NOMO-1 treated with DMSO at 0.1 percent for 48 hours (cell line): Measurements from ENCODE around the gene SRSF8.
"Not testable (repeated sequence)": the region's sequence is repeated elsewhere in the genome, so short reads cannot be mapped to it uniquely, and the experiment has no call there.

Source experiments
- DNase-seq: peaks from one replicate; lab custom pipeline; 2025; ENCODE audit not compliant: unreplicated experiment; lab: John Stamatoyannopoulos, UW

The SRSF8 gene, protein sequence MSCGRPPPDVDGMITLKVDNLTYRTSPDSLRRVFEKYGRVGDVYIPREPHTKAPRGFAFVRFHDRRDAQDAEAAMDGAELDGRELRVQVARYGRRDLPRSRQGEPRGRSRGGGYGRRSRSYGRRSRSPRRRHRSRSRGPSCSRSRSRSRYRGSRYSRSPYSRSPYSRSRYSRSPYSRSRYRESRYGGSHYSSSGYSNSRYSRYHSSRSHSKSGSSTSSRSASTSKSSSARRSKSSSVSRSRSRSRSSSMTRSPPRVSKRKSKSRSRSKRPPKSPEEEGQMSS

DNA sequence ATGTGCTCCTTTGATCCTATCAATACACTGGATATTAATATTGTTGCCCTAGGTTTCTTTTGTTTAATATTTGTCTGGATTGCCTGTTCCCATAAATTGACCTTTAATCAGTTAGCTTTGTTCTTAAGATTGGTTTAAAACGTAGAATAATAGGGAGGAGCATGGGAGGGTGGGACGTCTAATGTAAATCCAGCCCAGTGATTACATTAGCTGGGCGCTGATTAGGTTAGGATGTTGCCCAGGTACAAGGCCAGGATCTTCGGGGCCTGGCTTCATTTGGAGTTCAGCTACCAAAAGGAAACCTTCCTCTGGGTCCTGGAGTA, at the start of gene SRSF8:
TSS of gene SRSF8 (plus strand) at position 204 of the 323 bp plus-strand sequence. CDS start 308 bp downstream, outside the sequence.
- peak; percentile 42 for DNase-seq

DNA sequence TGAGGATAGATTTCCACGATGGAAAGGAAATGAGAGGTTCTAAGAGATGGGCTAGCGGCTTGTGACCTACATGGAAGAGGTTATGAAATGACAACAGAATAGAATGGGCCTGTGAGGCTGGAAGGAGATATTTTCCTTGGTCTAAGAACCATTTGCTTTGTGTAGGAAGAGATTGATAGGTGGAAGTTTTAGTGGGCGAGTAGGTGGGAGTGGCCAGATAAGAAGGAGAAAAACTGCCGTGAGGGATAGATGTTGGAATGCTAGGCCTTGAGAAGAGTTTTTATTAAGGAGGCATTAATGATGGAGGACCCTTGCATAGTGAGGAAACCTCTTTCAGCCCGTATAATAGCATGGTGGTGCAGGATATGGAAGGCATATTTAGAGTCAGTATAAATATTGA, 45.3 kb upstream of the SRSF8 start:
- not testable (repeated sequence) for DNase-seq

DNA sequence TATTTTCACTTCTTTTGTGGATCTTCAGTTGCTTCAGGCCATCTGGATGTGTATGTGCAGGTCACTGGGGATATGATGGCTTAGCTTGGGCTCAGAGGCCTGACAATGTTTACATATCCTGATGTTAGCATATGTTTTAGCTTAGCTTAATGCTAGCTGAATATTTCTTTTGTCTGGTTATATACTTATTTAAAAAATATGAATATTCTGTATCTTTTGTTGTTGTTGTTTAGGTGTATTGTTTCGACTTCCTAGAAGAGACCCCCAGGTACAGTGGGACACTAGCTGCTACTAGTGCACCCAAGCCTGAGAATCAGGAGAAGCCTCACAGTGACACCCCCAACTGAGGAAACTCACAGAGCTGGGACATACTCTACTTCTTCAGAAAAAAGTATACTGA, 41.8 kb upstream of the SRSF8 start, which contains the start of gene KDM4E:
TSS of gene KDM4E (plus strand) at position 301 of the 400 bp plus-strand sequence. CDS start 300 bp downstream, outside the sequence.
- DNase-seq: no peak

DNA sequence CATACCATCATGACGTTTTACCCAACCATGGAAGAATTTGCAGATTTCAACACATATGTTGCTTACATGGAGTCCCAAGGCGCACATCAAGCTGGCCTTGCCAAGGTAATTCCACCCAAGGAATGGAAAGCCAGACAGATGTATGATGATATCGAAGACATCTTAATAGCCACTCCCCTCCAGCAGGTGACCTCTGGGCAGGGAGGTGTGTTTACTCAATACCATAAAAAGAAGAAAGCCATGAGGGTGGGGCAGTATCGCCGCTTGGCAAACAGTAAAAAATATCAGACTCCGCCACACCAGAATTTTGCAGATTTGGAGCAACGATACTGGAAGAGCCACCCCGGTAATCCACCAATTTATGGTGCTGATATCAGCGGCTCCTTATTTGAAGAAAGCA, 41.1 kb upstream of the SRSF8 start:
- not testable (repeated sequence) for DNase-seq

DNA sequence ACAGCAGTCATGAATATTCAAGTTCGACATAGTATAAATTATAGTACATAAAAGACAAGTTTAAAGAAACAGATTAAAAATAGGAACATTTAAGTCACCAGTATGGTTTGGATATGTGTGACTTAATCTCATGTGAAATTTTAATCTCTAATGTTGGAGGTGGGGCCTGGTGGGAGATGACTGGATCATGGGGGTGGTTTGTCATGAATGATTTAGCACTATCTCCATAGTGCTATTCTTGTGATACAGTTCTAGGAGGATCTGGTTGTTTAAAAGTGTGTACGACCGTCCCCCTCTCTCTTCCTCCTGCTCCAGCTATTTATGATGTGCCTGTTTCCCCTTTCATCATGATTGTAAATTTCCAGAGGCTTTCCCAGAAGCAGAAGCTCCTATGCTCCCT, 38.4 kb upstream of the SRSF8 start:
- DNase-seq: no peak

DNA sequence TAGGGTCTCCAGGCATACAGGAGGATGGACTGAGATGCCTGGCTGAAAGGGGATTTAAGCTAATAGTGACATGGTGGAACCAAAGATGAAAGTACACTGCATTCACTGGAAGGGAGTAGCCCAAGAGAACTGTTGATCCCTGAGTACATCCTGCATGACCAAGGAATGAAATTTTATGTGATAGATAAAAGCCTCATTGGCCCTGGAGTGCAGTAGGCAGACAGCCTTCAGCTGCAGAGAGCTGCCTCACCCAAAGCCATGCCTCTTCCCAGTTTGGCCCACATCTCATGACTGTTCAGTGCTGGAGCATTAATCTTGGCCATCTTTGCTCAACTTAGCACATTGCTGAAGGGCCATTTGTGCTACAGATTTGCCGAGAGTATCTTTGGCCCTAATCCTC, 33.7 kb upstream of the SRSF8 start:
- no peak for DNase-seq

DNA sequence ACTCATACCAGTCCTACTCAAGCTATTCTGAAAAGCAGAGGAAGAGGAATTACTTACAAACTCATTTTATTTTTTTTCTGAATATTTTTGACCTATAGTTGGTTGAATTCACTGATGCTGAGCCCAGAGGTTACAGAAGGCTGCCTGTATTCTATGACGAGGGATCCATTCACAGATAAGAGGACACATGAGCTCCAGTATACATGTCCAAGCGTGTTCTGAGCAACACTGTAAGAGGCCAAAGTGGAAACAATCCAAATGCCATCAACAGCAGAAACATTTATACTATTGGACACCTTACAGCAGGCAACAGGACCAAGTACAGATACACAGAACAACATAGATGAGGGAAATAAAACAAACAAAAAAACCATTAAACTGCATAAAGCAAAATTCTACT, 31.4 kb upstream of the SRSF8 start:
- no peak for DNase-seq

DNA sequence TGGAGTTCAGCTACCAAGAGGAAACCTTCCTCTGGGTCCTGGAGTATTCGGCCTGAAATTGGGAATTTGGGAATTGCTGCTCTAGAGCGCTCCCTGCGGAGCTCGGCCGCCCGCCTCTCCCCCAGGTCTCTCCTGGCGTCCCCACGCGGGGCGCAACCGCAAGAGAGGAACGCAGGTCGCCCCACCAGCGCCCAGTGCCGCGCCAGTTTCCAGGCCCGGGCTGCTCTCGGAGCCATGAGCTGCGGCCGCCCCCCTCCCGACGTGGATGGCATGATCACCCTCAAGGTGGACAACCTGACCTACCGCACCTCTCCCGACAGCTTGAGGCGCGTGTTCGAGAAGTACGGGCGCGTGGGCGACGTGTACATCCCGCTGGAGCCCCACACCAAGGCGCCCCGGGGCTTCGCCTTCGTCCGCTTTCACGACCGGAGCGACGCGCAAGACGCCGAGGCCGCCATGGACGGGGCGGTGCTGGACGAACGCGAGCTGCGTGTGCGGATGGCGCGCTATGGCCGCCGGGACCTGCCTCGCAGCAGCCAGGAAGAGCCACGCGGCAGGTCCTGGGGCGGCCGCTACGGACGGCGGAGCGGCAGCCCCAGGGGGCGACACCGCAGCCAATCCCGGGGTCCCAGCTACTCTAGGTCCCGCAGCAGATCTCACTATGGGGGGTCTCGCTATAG, 29.2 kb upstream of the SRSF8 start:
- not testable (repeated sequence) for DNase-seq

DNA sequence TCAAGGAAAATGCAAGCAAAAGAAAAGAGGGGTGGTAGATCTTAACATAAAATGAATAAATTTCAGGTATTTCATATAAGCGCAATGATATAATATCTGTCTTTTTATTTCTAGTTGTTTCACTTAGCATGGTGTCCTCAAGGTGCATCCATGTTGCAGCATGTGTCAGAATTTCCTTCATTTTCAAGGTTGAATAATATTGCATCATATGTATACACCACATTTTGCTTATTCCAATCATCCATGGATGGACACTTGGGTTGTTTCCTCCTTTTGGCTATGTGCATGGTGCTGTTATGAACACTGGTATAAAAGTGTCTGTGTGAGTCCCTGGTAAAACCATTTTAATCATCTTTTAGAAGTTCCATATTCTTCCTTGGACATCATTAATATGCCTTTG, 24.5 kb upstream of the SRSF8 start:
- DNase-seq: no peak

DNA sequence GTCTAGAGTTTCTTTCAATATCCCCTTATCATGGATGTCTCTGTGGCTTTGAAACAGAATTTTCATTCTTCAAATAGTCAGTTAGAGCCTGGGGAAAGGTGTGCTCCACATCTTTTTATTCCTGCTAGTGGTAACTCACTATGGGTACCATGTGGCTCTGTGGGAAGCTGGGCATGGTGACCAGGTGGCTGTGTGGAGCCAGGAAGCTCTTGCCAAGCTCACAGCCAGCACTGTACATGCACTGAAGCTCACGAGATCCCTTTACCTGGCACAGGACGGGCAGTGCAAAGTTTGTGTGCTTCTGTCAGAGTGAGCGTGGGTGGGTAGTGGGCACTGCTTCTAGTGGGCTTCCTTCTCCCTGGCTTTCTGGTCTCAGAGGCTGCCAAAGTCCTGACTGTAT, 23.8 kb upstream of the SRSF8 start:
- DNase-seq: no peak

DNA sequence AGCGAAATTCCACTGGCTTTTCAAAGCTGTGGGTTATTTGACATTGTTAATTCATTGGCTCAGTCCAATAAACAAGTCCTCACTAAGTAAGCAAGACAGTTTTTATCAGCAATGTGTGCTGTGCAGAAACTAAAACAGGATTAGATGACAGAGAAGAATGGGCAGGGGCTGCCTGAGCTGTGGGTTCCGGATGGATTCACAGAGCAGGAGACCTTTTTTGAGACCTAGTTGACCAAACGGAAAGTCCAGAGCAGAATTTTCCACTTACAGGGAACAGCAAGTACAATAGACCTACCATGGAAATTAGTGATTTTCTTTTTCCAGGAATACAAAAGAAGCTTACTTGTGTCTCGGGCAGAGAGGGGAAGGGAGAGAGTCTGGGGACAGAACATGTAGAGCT, 22.7 kb upstream of the SRSF8 start:
- no peak for DNase-seq

DNA sequence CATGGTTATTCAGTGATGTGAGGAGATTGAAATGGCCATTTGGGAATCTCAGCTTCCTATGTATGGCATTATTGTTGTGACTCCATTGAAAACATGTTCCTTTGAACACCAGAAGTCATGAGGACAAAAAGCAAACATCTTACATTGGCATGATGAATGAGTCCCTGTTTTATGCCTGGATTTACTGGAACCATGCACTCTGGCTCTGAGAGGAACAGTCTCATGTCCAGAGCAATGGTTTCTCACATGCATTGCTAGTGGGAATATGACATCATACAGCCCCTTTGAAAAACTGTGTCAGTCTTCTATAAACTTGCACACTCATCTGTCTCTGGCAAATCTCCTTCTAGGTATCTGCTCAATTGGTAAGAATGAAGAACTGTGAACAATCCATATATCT, 20.9 kb upstream of the SRSF8 start:
- DNase-seq: no peak

DNA sequence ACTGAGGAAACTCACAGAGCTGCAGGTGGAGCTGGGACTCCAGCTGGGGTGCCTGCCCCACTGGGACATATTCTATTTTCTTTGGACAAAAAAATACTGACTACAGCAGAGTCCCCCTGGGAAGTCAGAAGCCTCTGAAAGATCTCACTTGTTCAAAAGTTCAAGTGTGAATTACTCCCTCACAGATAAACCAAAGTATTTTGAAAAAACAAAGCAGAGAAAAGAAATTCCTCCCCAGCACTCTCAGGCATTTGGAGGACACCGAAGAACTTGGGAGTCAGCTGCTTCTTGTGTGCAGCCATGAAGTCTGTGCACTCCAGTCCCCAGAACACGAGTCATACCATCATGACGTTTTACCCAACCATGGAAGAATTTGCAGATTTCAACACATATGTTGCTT, 17.6 kb upstream of the SRSF8 start, which contains the start of gene KDM4F:
TSS of gene KDM4F (plus strand) at position 301 of the 400 bp plus-strand sequence.
- DNase-seq: not testable (repeated sequence)

DNA sequence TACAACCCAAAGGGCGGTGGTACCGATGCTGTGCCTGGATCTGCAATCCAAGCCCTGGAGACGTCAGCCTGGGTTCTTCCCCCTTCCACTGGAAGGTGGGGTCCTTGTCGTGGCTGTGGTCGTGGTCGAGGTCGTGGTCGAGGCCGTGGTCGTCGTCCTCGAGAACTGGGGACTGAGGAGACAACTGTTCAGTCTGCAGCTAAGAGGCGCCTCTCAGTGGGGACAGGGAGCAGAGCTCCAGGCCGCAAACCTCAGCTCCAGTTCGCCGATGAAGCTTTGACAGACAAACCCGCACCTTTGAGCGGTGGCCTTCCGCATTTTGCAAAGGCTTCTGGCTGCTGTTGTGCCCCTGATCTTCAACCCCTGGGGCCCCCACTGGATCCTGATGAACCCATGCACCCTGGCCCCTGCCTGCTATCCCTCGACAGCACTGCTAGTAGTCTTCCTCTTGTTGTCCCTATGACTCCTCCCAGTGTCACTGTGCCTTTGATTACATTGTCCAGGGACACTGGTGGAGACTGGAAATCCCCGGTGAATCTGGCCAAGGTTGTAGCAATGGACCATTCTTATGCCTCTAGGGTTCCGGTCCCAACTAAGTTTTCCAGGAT, 16.0 kb upstream of the SRSF8 start:
- DNase-seq: no peak

DNA sequence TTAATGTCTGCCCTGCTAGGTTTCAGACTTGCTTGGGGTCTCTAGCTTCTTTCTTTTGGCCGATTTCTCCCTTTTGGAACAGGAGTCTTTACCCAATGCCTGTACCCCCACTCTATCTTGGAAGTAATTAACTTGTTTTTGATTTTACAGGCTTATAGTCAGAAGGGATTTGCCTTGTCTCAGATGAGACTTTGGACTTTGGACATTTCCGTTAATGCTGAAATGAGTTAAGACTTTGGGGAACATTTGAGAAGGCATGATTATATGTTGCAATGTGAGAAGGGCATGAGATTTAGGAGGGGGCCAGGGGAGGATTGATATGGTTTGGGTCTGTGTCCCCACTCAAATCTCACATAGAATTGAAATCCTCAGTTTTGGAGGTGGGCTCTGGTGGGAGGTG, 12.4 kb upstream of the SRSF8 start:
- DNase-seq: no peak

DNA sequence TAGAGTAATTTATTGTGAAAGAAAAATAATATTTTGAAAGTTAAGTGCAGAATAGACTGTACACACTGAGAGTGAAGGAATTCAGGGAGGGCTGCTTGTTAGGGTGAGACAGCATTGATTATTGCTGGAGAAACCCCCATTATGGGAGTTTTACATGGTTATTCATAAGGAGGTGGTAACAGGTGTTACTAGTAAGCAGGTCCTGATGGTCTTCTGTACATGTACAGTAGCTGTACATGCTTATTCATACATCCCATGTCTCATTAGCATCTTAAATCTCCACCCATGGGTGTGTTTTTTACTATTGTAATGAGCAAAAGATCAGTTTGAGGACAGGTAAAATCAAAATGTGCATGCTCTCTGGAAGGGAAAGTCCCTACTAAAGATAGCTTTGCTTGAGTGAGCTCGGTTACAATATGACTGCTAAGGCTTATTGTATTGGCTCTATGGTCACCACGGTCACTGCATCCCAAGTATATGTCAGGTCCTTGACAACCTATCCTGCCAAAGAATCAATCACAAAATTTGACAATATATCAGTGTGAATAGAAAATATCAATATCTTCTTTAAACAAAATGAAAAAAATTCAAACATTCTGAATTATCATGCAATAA, 11.3 kb upstream of the SRSF8 start:
- no peak for DNase-seq

DNA sequence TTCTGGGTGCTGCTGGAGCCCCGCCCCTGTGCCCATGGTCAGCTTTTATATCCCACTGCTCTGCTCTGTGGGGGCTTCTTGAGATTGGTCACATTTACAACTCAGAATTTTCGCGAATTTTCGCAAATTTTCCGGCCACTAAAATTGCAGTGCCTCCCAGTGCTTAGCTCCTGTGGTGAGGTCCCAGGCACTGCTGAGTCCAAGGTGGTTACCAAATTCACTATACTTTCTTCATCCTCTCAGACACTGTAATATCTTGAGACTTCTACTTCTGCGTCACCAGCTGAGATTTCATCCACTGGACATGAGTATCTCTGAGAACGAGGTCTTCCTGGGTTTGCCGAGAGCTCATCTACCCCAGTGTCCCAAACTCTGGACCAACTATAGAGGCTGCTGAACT, 8.8 kb upstream of the SRSF8 start:
- no peak for DNase-seq

DNA sequence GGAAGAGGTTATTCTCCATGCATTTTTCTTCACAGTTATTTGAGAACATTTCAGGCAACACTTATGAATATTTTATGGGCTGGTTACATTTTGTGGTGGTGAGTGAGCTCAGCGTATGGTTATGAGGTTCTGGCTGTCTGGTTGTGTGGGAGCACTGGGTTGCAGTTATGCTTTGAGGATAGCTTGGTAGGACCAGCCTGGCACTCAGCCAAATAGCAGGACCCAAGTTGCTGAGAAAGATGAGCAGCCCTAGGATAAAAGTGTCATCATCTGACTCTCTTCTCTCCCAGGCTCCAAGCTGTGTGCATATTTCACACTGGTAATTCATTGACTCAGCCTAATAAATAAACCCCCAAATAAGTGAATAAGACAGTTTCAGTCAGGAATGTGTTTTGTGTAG, 8.1 kb upstream of the SRSF8 start:
- DNase-seq: no peak

DNA sequence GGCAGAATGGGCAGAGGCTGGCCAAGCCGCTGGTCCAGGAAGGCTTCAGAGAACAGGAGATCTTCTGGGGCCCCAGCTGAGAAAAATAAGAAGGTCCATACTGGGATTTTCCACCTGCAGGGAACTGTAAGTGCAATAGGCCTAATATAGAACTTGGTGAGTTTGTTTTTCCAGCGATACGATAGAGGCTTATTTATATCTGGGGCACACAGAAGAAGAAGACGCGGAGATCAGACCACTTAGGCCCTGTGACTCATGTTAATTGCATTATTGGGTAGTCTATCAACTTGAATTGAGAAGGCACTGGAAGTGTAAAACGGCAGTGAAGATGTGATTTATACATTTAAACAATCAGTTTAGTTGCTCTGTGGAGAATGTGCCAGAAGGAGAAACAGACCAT, 7.7 kb upstream of the SRSF8 start:
- DNase-seq: no peak

DNA sequence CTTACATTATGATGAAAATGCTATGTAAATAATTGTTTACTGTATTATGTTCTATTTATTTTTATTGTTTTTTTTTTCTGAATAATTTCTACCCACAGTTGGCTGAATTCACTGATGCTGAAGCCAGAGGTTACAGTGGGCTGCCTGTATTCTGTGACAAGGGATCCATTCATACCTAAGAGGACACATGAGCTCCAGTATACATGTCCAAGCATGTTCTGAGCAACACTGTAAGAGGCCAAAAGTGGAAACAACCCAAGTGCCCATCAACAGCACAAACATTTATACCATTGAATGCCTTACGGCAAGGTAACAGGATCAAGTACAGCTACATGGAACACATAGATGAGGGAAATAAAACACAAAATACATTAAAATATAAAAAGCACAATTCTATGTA, 1.4 kb upstream of the SRSF8 start:
- DNase-seq: no peak

DNA sequence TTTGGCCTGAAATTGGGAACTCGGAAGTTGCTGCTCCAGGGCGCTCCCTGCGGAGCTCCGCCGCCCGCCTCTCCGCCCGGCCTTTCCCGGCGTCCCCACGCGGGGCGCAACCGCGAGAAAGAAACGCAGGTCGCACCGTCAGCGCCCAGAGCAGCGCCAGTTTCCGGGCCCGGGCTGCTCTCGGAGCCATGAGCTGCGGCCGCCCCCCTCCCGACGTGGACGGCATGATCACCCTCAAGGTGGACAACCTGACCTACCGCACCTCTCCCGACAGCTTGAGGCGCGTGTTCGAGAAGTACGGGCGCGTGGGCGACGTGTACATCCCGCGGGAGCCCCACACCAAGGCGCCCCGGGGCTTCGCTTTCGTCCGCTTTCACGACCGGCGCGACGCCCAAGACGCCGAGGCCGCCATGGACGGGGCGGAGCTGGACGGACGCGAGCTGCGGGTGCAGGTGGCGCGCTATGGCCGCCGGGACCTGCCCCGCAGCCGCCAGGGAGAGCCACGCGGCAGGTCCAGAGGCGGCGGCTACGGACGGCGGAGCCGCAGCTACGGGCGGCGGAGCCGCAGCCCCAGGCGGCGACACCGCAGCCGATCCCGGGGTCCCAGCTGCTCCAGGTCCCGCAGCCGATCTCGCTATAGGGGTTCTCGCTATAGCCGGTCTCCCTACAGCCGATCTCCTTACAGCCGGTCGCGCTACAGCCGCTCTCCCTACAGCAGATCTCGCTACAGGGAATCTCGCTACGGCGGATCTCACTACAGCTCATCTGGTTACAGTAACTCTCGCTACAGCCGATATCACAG, 521 bp downstream of the SRSF8 start:
- peak; percentile 62 for DNase-seq
